ENCODE data around the gene ICA1. TPM values are rescaled to one million over a fixed set of nuclear protein-coding genes. Genes with fewer than 3 reads are reported as not detected.
A peak's percentile ranks its signal among the peaks of the same experiment; 100 is the strongest.
"Not testable (repeated sequence)": the region's sequence is repeated elsewhere in the genome, so short reads cannot be mapped to it uniquely, and the experiment has no call there.

Gene ICA1
- total RNA-seq, 1 donor from 2014 or later: 54.9 TPM

DNA sequence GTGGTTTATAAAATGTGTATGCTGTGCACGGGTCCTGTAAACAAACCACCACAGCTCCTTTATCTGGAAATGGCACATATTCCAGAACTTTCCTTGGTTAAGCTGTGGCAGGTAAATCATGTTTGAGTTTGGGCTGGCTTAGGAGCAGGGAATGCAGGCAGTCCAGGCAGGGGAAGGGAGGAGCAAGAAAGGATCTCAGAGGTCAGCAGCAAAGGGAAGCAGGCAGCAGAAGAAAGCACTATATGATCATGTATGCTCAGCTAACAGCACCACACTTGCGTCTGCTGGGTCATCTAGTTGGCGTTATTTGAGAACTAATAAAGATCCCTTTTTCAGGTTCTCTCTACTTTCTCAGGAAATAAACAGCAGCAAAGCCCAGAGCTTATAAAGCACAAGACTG, 7.8 kb downstream of the ICA1 start:
- H3K27me3 ChIP-seq (ENCODE audit: low read depth): no peaks in the 10 kb centered on the region
- H3K9me3 ChIP-seq (replicated peaks): no peaks in the 10 kb centered on the region
- H3K4me3 ChIP-seq: no peak overlapping the region
- no peak for DNase-seq
- H3K27ac ChIP-seq (replicated peaks): peak overlapping the region; percentile 9
- intact Hi-C loops (cut with micrococcal nuclease): no loop called here
- TF ChIP-seq, protein P1, sequence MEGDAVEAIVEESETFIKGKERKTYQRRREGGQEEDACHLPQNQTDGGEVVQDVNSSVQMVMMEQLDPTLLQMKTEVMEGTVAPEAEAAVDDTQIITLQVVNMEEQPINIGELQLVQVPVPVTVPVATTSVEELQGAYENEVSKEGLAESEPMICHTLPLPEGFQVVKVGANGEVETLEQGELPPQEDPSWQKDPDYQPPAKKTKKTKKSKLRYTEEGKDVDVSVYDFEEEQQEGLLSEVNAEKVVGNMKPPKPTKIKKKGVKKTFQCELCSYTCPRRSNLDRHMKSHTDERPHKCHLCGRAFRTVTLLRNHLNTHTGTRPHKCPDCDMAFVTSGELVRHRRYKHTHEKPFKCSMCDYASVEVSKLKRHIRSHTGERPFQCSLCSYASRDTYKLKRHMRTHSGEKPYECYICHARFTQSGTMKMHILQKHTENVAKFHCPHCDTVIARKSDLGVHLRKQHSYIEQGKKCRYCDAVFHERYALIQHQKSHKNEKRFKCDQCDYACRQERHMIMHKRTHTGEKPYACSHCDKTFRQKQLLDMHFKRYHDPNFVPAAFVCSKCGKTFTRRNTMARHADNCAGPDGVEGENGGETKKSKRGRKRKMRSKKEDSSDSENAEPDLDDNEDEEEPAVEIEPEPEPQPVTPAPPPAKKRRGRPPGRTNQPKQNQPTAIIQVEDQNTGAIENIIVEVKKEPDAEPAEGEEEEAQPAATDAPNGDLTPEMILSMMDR (IDR thresholded peaks at IDR 0.05; ENCODE audit: borderline replicate concordance): no peak
- H3K4me1 ChIP-seq: peaks cover 21% of the 10 kb centered on the region
- no peaks in the 10 kb centered on the region for H3K36me3 ChIP-seq

DNA sequence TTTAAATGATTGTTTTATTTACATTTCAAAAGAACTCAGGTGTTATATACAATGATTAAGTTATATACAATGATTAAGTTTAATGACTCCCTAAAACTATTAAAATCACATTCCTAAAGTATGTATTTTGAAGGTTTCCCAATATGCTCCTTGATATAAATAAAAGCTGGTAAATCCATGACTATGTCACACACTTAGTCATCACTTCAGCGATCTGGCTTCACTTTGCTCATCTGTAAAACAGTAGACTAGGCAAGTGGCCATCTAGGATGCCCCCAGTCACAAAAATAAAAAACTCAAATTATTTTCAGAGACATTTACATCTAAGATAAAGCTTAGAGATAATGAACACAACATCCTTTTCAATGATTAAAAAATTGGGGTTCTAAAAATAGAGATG, 10.8 kb downstream of the ICA1 start:
- Histone ChIP-seq H3K4me1 (peaks cover 17% of the 10 kb centered on the region), H3K36me3 (no peaks in the 10 kb centered on the region), H3K9me3 (replicated peaks) (no peaks in the 10 kb centered on the region), H3K4me3 (no peak overlapping the region), H3K27me3 (ENCODE audit: low read depth) (no peaks in the 10 kb centered on the region), H3K27ac (replicated peaks) (no peak overlapping the region)
- intact Hi-C loops (cut with micrococcal nuclease): no loop called here
- TF ChIP-seq, protein P1 (IDR thresholded peaks at IDR 0.05; ENCODE audit: borderline replicate concordance): no peak
- no peak for DNase-seq

DNA sequence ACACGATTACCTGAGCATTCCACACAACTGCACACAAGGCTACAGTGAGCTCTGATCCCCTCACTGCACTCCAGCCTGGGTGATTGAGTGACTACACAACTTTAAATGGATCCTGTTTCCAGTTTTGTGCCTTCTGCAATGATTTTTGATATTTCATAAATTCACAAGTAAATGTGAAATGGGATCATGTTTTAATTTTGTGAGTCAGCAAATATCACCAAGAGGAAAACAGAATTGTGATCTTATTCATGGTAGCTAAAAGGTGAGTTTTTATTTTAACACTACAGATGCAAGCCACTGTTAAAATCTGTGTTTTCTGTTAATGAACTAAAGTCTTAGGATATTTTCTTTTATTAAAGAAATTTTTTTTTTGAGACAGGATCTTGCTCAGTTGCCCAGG, 11.4 kb downstream of the ICA1 start:
- Histone ChIP-seq H3K4me1 (peaks cover 17% of the 10 kb centered on the region), H3K27me3 (ENCODE audit: low read depth) (no peaks in the 10 kb centered on the region), H3K4me3 (no peak overlapping the region), H3K27ac (replicated peaks) (no peak overlapping the region), H3K36me3 (no peaks in the 10 kb centered on the region), H3K9me3 (replicated peaks) (no peaks in the 10 kb centered on the region)
- intact Hi-C loops (cut with micrococcal nuclease): no loop called here
- TF ChIP-seq, protein P1 (IDR thresholded peaks at IDR 0.05; ENCODE audit: borderline replicate concordance): no peak
- DNase-seq: no peak

DNA sequence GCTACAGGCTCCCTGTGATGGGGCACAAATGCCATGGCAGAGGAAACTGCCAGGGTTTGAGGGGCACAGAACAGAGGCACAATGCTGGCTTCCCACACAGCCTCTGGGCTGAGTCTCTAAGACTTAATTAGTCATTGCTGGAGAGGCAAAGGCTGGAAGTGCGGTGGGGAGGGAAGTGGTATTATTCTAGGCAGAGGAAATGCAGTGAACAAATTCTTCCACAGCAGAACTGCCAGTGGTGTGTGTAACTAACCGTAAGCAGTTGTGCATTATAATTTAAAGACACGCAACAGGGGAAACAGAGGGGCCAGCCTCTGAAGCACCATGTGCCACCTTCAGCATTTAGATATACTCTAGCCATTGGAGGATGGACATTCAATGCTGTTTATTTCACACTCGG, 12.8 kb downstream of the ICA1 start:
- DNase-seq: no peak
- TF ChIP-seq, protein P1 (IDR thresholded peaks at IDR 0.05; ENCODE audit: borderline replicate concordance): no peak

DNA sequence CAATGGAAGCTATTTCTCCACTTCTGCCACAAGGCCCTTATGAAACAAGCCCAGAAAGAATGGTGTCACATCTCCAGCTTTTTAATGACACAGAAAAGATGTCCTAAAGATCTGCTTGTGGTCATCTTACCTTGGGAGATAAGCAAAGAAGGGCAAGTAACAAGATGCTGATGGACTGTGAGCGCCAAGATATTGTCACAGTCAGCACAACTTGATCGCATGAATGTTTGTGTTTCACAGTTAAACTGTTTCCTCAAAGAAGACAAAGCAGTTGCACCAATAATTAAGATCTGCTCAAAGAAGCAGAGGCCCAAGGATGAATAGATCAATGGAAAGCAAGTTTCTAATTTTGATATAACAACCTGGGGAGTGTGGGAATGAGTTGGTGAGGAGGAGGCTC, 15.9 kb downstream of the ICA1 start:
- no peak for DNase-seq
- no peaks in the 10 kb centered on the region for H3K4me1 ChIP-seq
- H3K27me3 ChIP-seq (ENCODE audit: low read depth): no peaks in the 10 kb centered on the region
- no peak overlapping the region for H3K27ac ChIP-seq (replicated peaks)
- no peak overlapping the region for H3K4me3 ChIP-seq
- TF ChIP-seq, protein P1 (IDR thresholded peaks at IDR 0.05; ENCODE audit: borderline replicate concordance): no peak
- peaks cover 18% of the 10 kb centered on the region for H3K9me3 ChIP-seq (replicated peaks)
- intact Hi-C loops (cut with micrococcal nuclease): no loop called here
- no peaks in the 10 kb centered on the region for H3K36me3 ChIP-seq

More for the DNA sequence above, 12.8 kb downstream of the ICA1 start:
- Histone ChIP-seq H3K4me1 (peaks cover 10% of the 10 kb centered on the region), H3K36me3 (no peaks in the 10 kb centered on the region), H3K27me3 (ENCODE audit: low read depth) (no peaks in the 10 kb centered on the region), H3K9me3 (replicated peaks) (peaks cover 3% of the 10 kb centered on the region), H3K4me3 (no peak overlapping the region), H3K27ac (replicated peaks) (no peak overlapping the region)
- intact Hi-C loops (cut with micrococcal nuclease): no loop called here

DNA sequence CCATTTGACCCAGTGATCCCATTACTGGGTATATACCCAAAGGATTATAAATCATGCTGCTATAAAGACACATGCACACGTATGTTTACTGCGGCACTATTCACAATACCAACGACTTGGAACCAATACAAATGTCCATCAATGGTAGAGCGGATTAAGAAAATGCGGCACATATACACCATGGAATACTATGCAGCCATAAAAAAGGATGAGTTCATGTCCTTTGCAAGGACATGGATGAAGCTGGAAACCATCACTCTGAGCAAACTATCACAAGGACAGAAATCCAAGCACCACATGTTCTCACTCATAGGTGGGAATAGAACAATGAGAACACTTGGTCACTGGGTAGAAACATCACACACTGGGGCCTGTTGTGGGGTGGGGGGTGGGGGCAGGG, 16.9 kb downstream of the ICA1 start:
- H3K36me3 ChIP-seq; intact Hi-C loops (cut with micrococcal nuclease); H3K27ac ChIP-seq (replicated peaks); H3K4me3 ChIP-seq; DNase-seq; H3K4me1 ChIP-seq; H3K27me3 ChIP-seq (ENCODE audit: low read depth): not testable (repeated sequence)
- H3K9me3 ChIP-seq (replicated peaks): peaks cover 18% of the 10 kb centered on the region

DNA sequence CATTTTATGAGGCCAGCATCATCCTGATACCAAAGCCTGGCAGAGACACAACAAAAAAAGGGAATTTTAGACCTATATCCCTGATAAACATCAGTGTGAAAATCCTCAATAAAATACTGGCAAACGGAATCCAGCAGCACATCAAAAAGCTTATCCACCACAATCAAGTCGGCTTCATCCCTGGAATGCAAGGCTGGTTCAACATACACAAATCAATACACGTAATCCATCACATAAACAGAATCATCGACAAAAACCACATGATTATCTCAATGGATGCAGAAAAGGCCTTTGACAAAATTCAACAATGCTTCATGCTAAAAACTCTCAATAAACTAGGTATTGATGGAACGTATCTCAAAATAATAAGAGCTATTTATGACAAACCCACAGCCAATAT, 18.9 kb downstream of the ICA1 start:
- H3K27me3 ChIP-seq (ENCODE audit: low read depth); H3K27ac ChIP-seq (replicated peaks); H3K4me3 ChIP-seq; H3K36me3 ChIP-seq; intact Hi-C loops (cut with micrococcal nuclease); DNase-seq: not testable (repeated sequence)
- Histone ChIP-seq H3K9me3 (replicated peaks) (peaks cover 18% of the 10 kb centered on the region), H3K4me1 (peaks cover 10% of the 10 kb centered on the region)

DNA sequence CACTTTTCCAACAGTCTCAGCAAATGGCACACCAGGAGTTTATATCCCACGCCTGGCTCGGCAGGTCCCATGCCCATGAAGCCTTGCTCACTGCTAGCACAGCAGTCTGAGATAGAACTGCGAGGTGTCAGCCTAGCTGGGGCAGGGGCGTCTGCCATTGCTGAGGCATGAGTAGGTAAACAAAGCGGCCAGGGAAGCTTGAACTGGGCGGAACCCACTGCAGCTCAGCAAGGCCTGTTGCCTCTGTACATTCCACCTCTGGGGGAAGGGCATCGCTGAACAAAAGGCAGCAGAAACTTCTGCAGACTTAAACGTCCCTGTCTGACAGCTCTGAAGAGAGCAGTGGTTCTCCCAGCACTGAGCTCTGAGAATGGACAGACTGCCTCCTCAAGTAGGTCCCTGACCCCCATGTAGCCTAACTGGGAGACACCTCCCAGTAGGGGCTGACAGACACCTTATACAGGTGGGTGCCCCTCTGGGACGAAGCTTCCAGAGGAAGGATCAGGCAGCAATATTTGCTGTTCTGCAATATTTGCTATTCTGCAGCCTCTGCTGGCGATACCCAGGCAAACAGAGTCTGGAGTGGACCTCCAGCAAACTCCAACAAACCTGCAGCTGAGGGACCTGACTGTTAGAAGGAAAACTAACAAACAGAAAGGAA, 22.1 kb downstream of the ICA1 start:
- DNase-seq; H3K27ac ChIP-seq (replicated peaks); H3K36me3 ChIP-seq; H3K4me3 ChIP-seq; H3K27me3 ChIP-seq (ENCODE audit: low read depth); intact Hi-C loops (cut with micrococcal nuclease): not testable (repeated sequence)
- H3K4me1 ChIP-seq: peaks cover 35% of the 10 kb centered on the region
- H3K9me3 ChIP-seq (replicated peaks): peaks cover 18% of the 10 kb centered on the region
